HUDEP-2 (cell line): ENCODE results near the gene TDP2.
"Not testable (repeated sequence)": the region's sequence is repeated elsewhere in the genome, so short reads cannot be mapped to it uniquely, and the experiment has no call there.

Experiments
- DNase-seq, 76 experiments: peaks; one replicate each; lab custom pipeline; 2025; ENCODE audit not compliant: unreplicated experiment in 76 of 76; lab: John Stamatoyannopoulos, UW

Gene TDP2

GRCh38 chr6:24683297-24684296, 16.9 kb upstream of the TDP2 start:
- no peak for DNase-seq

DNA sequence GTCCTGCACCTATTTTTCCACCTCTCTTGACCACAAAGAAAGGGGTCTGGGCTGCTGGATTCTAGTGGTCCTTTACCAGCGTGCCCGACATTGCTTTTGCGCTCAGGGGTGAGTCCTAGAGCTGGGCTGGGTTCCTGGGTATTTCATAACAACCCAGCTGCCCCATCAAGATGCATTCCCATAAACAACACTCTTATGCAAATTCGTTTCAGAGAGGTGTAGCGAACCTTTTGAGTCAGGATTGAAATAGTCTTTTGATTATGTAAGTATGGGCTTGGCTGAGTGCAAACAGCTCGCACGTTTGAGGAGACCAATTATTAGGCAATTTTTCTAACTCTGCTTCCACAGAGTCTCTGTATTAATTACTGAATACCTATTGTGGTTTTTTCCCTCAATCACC, 13.9 kb upstream of the TDP2 start:
- no peak for DNase-seq

DNA sequence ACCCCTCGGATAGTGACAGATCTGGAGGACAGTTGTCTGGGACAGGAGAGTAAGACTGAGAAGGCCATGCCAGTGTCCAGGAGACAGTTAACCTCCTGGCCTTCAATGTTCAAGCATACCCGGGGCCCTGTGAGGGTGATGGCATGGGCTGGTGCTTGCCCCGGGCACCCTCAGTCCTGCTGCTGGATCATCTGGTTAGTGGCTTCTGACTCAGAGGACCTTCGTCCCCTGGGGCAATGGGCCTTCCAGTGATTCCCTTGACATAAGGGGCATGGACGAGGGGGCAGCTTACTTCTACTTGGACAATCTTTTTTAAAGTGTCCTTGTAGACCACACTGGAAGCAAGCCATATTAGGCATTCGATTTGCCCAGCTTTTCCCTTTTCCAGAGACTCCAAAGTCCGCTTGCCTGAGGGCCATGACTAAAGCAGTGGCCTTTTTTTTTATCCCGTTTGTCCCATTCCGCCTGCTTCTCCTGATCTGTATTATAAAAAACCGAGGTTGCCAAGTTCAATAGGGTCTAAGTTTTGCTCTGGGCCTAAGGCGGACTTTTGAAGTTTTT, 12.2 kb upstream of the TDP2 start:
- DNase-seq: not testable (repeated sequence)

DNA sequence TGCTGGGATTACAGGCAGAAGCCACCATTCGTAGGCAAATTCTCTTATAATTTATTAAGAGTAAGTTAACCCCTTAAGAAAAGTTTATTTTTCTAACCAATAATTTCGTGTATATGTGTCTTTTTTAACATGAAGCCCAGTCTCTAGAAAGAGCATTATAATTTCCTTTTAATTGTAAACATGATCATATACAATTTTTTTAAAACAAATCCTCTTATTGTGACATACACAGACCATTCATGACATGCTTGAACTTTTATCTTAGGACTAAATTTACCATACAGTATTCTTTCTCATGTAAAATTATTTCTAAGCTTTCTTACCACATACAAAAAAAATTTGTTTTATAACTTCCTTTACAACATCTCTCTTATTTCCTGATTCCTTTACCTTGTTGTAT, 6.9 kb upstream of the TDP2 start:
- no peak for DNase-seq

DNA sequence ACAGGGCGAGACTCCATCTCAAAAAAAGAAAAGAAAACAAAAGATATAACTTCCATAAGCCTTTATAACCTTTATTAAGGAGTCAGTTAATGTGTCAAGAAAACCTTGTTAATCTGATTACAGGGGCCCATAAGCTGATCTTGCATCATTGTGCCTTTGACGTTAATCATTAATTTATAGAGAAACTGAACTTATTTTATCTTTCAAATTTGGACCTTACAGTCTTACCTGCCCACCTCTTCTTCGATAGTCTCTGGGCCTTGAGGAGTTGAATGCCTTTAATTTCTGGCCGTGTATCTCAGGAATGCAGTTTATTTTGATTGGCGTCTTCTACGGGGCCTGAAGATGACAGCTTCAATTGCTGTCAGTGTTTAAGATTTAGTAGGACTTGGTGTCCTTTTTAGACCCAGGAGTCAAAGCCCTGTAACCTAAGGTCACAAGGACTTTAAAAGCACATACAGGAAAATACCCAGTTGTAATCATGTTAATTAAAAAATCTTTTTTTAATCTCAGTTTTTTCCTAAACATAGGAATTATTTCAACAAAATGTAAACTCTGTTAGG, 6.0 kb upstream of the TDP2 start:
- no peak for DNase-seq

DNA sequence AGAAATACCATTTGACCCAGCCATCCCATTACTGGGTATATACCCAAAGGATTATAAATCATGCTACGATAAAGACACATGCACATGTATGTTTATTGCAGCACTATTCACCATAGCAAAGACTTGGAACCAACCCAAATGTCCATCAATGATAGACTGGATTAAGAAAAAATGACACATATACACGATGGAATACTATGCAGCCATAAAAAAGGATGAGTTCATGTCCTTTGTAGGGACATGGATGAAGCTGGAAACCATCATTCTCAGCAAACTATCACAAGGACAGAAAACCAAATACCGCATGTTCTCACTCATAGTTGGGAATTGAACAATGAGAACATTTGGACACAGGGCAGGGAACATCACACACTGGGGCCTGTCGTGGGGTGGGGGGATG, 4.4 kb upstream of the TDP2 start:
- not testable (repeated sequence) for DNase-seq

DNA sequence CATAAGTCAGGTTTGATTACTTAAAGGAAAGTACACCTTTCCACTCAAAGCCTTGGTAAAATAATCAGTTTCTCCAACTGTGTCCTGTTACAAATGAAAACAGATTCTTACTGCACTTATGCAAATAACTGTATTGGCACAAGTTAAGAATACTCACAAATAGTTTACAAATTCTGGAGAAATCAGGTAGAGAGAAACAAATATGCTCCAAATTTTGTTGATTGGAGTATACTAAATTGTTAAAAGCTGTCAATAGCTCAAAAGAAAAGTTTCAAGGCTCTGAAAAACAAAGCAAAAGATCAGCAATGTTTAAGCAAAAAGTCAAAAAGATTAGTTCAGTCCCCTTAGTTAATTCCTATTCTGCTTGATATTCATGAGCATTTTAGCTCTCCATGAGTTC, 3.8 kb upstream of the TDP2 start:
- DNase-seq: not testable (repeated sequence)

GRCh38 chr6:24668997-24669361, 2.3 kb upstream of the TDP2 start:
- no peak for DNase-seq

DNA sequence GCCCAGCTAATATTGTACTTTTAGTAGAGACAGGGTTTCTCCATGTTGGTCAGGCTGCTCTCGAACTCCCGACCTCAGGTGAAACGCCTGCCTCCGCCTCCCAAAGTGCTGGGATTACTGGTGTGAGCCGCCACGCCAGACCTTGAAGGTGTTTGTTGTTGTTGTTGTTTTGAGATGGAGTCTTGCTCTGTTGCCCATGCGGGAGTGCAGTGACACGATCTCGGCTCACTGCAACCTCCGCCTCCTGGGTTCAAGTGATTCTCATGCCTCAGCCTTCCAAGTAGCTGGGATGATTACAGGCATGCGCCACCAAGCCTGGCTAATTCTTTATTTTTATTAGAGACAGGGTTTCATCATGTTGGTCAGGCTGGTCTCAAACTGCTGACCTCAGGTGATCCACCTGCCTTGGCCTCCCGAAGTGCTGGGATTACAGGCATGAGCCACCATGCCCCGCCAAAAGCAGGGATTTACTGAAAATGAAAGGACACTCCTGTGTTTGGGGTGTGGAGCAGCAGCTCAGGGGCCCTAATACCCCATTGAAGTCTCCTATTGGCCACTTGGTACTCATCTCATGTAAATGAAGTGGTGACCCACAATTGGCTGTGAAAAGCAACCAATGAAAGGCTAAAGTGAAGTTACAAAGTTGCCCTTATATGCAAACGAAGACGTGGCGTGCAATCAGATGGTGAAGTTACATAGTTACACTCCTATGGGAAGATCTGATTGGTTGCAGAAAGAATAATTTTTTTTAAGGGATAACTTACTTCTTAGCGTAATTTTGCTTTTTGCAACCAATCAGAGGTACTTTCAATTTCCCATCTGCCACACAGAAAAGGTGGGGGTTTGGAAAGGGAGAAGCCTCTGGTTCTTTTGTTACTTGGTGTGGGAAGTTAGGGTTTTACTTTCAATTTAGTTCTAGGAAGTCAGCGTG, 1.6 kb upstream of the TDP2 start:
- peak in 3 of 76 experiments; percentile 9 to 13 (median 12) for DNase-seq

DNA sequence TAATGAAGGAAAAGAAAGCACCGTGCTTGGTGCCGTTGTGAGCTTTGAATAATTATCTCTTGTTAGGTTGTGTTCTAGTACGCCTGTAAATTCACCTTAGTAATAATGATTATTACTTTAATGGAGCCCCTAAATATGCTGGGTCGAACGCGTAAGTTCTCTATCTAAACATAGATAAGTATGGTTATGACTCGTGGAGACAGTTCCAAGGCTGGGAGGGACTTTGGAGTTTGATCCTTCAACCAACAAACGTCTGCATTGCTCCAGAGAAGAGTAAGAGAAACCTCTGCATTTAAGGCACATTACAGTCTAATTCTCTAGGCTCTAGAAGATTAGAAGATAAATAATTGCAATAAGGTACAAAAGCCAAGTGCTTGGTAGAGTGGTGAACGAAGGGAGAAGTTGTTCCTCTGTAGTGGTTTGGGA, 692 bp upstream of the TDP2 start:
- peak in 17 of 76 experiments; percentile 16 to 62 (median 39) for DNase-seq

DNA sequence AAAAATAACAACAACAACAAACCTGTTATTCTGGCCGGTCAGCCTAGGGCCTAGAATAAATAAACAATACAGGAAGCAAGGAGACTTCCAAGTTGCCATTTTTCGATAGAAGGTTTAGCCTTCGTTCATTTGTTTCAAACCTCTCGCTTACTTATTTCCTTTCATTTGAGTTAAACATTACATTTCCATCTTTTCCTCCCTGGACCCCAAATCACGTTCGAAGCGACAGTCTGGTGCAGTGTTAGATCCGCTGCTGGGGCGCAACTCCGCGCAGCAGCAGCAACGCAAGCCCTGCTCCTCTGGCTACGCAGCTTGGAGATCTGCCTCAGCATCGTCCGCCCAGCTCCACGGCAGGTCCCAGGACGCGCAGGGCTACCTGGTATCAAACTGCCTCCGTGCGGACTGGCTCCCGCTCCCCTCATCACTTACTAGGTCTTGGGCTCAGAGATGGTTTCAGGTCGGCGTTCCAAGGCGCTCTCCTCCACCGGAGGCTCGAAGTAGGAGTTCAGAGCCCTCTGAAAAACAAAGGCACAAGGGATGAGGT, 530 bp downstream of the TDP2 start:
- peak in 40 of 76 experiments; percentile 12 to 90 (median 48) for DNase-seq

GRCh38 chr6:24664046-24664987, 2.4 kb downstream of the TDP2 start:
- no peak for DNase-seq

DNA sequence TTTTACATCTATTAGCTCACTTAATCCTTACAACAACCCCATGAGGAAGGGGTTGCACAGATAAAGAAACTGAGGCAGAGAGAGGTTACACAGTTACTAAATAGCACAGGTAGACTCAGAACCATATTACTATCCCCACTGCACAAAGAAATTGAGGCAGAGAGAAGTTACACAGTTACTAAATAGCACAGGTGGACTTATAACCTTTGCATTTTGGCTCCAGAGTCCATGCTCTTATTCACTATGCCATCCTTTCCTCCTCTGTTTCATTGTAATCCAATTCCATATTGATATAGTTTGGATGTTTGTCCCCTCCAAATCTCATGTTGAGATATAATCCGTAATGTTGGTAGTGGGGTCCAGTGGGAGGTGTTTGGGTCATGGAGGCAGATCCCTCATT, 3.5 kb downstream of the TDP2 start:
- no peak for DNase-seq

DNA sequence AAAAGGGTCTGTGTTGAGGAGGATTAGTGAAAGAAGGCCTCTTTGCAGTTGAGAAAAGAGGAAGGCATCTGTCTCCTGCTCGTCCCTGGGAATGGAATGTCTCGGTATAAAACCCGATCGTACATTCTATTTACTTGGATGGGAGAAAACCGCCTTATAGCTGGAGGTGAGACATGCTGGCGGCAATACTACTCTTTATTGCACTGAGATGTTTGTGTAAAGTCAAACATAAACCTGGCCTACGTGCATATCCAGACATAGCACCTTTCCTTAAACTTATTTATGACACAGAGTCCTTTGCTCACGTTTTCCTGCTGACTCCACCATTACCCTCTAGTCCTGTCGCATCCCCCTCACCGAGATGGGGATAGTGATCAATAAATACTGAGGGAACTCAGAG, 4.5 kb downstream of the TDP2 start:
- no peak for DNase-seq

- DNase-seq: not testable (repeated sequence)
Measured at GRCh38 chr6:24661759-24662158, 4.9 kb downstream of the TDP2 start.

GRCh38 chr6:24660105-24660504, 6.6 kb downstream of the TDP2 start:
- DNase-seq: no peak

DNA sequence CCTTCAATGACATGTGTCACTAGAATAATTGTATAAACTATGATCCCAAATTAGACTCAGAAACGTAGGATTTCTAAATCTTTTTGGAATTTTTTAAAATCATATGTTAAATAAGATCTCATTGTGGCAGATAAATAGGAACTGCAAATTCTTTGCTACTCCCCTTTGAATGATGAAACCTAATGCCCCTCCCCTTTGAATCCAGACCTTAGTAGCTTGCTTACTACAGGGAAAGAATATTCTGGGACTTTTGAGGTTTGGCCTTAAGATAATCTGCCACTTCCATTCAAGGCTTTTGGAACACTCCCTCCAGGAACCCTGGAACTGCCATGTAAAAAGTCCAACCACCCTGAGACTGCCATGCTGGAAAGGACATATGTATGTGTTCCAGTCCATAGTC, 7.1 kb downstream of the TDP2 start:
- no peak for DNase-seq

DNA sequence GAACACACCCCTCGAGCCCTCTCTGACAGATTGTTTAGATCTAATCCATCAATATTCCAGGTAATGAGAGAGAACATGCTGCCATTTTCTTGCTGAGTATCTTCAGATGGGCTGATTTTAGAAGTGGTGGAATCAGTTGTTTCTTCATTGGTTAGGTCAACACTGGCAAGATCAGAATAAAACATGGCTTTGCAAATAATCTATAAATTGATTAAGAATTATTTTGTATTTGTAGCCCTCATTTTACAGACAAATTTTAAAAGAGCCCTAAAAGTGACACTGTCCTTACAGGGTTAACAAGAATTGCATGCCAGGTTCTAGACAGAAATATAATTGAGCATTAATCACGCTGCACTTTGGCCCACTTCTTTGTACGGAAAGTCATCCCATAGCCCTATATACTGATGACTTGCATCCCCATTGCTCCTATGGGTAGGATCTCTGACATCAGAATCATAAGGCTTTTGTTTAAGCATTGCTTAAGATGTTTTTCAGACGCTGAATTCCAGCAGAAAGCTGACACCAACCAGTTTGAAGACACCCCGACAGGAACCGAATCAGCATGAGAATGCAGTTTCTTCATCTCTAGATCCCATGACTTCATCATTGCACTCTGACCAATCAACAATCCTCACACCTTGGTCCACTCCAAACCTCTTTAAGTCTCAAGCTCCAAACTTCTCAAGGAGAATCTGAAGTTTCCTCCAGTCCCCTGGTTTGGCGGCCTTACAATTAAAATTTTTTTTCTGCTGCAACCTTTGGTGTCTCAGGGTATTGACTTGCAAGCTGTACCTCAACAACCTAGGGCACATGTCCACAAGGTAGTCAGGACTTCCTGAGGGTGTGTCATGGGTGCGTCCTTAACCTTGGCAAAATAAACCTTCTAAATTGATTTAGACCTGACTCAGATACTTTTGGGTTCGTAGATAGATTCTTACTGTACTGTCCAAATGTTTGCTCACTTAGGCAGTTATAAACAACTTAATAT, 7.8 kb downstream of the TDP2 start:
- no peak for DNase-seq
